Gastrocnemius medialis (tissue), 4 donors: ENCODE measurements around the gene PHACTR3. TPM values are rescaled to one million over a fixed set of nuclear protein-coding genes. Genes with fewer than 3 reads are reported as not detected.
"Not testable (repeated sequence)": the region's sequence is repeated elsewhere in the genome, so short reads cannot be mapped to it uniquely, and the experiment has no call there.

Experiments used
- ATAC-seq, 2 donors: fragments of 150-250 bp; one replicate each; pipeline ENCODE4 v1.9.1; 2016
- DNase-seq, 2 donors: peaks; one replicate each; pipeline ENCODE4 v3.0.0-alpha.2; 2019
- H3K27ac ChIP-seq, 4 donors: fragments of 200-600 bp; sonication (generic); 1 replicate in 1 of 4; 2 replicates in 3 of 4; pipeline ENCODE4 v1.5.1; 2016 to 2018; ENCODE audit warnings: mild to moderate bottlenecking in 2 of 4, moderate library complexity in 1 of 4
- H3K27me3 ChIP-seq, 3 donors: fragments of 200-600 bp; sonication (generic) in 2 of 3; 1 replicate in 1 of 3; 2 replicates in 2 of 3; pipeline versions ENCODE4 v1.5.1 to v1.6.0; 2016 to 2019; ENCODE audit warnings: mild to moderate bottlenecking in 1 of 3, moderate library complexity in 1 of 3
- H3K36me3 ChIP-seq, 2 donors: fragments of 200-600 bp; sonication (generic) in 1 of 2; one replicate each; pipeline ENCODE4 v1.5.1; 2017 to 2018
- H3K4me1 ChIP-seq, 2 donors: fragments of 200-600 bp; sonication (generic) in 1 of 2; one replicate each; pipeline ENCODE4 v1.5.1; 2016 to 2017; ENCODE audit warnings: mild to moderate bottlenecking in 2 of 2
- H3K4me3 ChIP-seq, 4 donors: fragments of 200-600 bp; sonication (generic) in 3 of 4; 1 replicate in 1 of 4; 2 replicates in 3 of 4; pipeline ENCODE4 v1.5.1; 2016 to 2019; ENCODE audit warnings: mild to moderate bottlenecking in 2 of 4
- H3K9me3 ChIP-seq, 3 donors: fragments of 200-600 bp; sonication (generic) in 2 of 3; 1 replicate in 1 of 3; 2 replicates in 2 of 3; pipeline ENCODE4 v1.5.1; 2016 to 2019
- CTCF ChIP-seq, 5 experiments: fragments of 450-650 bp in 3 of 5; fragments of 200-600 bp in 2 of 5; sonication (generic) in 2 of 5; IDR thresholded peaks in 4 of 5; conservative IDR thresholded peaks in 1 of 5; 1 replicate in 4 of 5; 2 replicates in 1 of 5; pipeline ENCODE4 v1.5.1; 2016 to 2019; ENCODE audit warnings: antibody characterized with exemption in 5 of 5, mild to moderate bottlenecking in 3 of 5, moderate library complexity in 3 of 5
- POLR2A ChIP-seq, 2 donors: fragments of 450-650 bp; IDR thresholded peaks; one replicate each; pipeline ENCODE4 v1.6.1; 2017; ENCODE audit warnings: antibody characterized with exemption in 2 of 2, mild to moderate bottlenecking in 2 of 2, moderate library complexity in 2 of 2
- in situ Hi-C, 4 donors: fragments of 200-750 bp; cut with MboI; loops; one replicate each; pipeline versions ENCODE4 v1.15.0 to v1.8.0; 2017; ENCODE audit warnings: low sequenced_read_pairs in 4 of 4
- intact Hi-C: fragments of 100-400 bp; cut with DNase I; formaldehyde crosslinking; loops from one replicate; pipeline ENCODE4 v1.15.1; 2023; ENCODE audit warnings: low total_unique reads
- total RNA-seq, 4 donors: library from RNA; depleted of rRNA; stranded (reverse); fragments of >200 nt; gene quantifications; one replicate each; pipeline versions ENCODE4 v1.1.0 to v1.2.3, GENCODE V29; 2016

Gene PHACTR3
- total RNA-seq, 4 donors from 2014 or later, result 0.24 to 1.1 (median 0.59) TPM; not detected in 1

DNA sequence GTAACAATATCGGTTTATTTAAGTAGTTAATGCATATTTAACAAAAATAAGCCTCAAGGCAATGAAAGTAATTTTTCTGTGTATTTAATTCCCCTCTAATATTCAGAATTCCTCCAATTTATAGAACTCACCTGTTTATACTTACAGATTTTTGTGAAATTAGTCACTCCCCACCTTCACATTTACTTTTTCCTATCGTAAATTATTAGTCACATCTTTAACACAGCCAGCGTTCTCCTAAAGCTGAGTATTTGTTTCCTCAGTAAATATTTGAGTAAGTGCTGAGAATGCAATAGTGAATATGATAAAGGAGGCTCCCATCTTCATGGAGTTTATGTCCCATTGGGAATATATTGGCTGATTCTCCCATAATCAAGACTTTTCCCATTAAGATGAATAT is 241.1 kb downstream of the PHACTR3 start:
- Histone ChIP-seq H3K27ac (no peak overlapping the region), H3K36me3 (no peaks in the 10 kb centered on the region), H3K9me3 (no peaks in the 10 kb centered on the region), H3K27me3 (no peaks in the 10 kb centered on the region), H3K4me3 (no peak overlapping the region), H3K4me1 (no peaks in the 10 kb centered on the region)
- intact Hi-C loops (no loop called here), in situ Hi-C loops (no loop called here)
- TF ChIP-seq POLR2A (IDR thresholded peaks at IDR 0.05), result no peak
- TF ChIP-seq CTCF (IDR thresholded peaks at IDR 0.05 in 4 of 5, conservative IDR thresholded peaks at IDR 0.05 in 1 of 5), result no peak
- DNase-seq (no peak), ATAC-seq (no peak)

GRCh38 chr20:59848182-59848581 is 243.8 kb downstream of the PHACTR3 start:
- TF ChIP-seq POLR2A (IDR thresholded peaks at IDR 0.05) (no peak), CTCF (IDR thresholded peaks at IDR 0.05 in 4 of 5, conservative IDR thresholded peaks at IDR 0.05 in 1 of 5) (no peak)
- no peaks in the 10 kb centered on the region for H3K36me3 ChIP-seq
- ATAC-seq (no peak), DNase-seq (no peak)
- no peak overlapping the region for H3K4me3 ChIP-seq
- no peaks in the 10 kb centered on the region for H3K4me1 ChIP-seq
- H3K27me3 ChIP-seq, result no peaks in the 10 kb centered on the region
- H3K27ac ChIP-seq, result no peak overlapping the region
- intact Hi-C loops, result no loop called here
- H3K9me3 ChIP-seq, result no peaks in the 10 kb centered on the region
- in situ Hi-C loops, result no loop called here

GRCh38 chr20:59850018-59850641 is 245.8 kb downstream of the PHACTR3 start:
- H3K4me3 ChIP-seq, result no peak overlapping the region
- H3K36me3 ChIP-seq, result no peaks in the 10 kb centered on the region
- H3K4me1 ChIP-seq, result no peaks in the 10 kb centered on the region
- H3K27me3 ChIP-seq, result no peaks in the 10 kb centered on the region
- DNase-seq (no peak), ATAC-seq (no peak)
- TF ChIP-seq POLR2A (IDR thresholded peaks at IDR 0.05) (no peak), CTCF (IDR thresholded peaks at IDR 0.05 in 4 of 5, conservative IDR thresholded peaks at IDR 0.05 in 1 of 5) (peak; percentile 9 to 57 (median 29))
- no peaks in the 10 kb centered on the region for H3K9me3 ChIP-seq
- intact Hi-C loops, result loop anchor here (1.0 kb wide), 1 partner anchor 67 kb away; no protein-coding TSS in a partner anchor
- in situ Hi-C loops, result loop anchor here in 1 of 4 donors (5.0 kb wide), 1 partner anchor 58 kb away; no protein-coding TSS in a partner anchor
- no peak overlapping the region for H3K27ac ChIP-seq

DNA sequence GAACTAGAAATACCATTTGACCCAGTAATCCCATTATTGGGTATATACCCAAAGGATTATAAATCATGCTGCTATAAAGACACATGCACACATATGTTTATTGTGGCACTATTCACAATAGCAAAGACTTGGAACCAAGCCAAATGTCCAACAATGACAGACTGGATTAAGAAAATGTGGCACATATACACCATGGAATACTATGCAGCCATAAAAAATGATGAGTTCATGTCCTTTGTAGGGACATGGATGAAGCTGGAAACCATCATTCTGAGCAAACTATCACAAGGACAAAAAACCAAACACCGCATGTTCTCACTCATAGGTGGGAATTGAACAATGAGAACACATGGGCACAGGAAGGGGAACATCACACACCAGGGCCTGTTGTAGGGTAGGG is 252.2 kb downstream of the PHACTR3 start:
- in situ Hi-C loops, H3K27ac ChIP-seq, H3K27me3 ChIP-seq, H3K4me1 ChIP-seq, ATAC-seq, H3K4me3 ChIP-seq, H3K9me3 ChIP-seq, H3K36me3 ChIP-seq, DNase-seq, intact Hi-C loops: not testable (repeated sequence)

DNA sequence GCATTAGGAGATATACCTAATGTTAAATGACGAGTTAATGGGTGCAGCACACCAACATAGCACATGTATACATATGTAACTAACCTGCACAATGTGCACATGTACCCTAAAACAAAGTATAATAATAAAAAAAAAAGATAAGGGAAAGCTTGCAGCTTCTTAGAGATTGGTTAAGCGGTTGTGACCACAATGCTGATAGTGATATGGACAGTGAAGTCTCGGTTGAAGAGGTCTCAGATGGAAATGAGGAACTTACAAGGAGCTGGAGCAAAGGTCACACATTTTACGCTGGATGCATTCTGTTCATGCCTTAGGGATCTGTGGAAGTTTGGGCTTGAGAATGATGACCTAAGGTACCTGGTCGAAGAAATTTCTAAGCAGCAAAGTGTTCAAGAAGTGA is 252.6 kb downstream of the PHACTR3 start:
- DNase-seq, H3K4me1 ChIP-seq, H3K9me3 ChIP-seq, H3K27ac ChIP-seq, H3K4me3 ChIP-seq, H3K36me3 ChIP-seq, in situ Hi-C loops, intact Hi-C loops, H3K27me3 ChIP-seq, ATAC-seq: not testable (repeated sequence)

- H3K9me3 ChIP-seq, result no peaks in the 10 kb centered on the region
- H3K36me3 ChIP-seq, result no peaks in the 10 kb centered on the region
- ATAC-seq, result no peak
- no peaks in the 10 kb centered on the region for H3K27me3 ChIP-seq
- H3K4me1 ChIP-seq, result peaks cover 0 to 3% of the 10 kb centered on the region in 2 donors
- no peak overlapping the region for H3K4me3 ChIP-seq
- H3K27ac ChIP-seq, result no peak overlapping the region
- no peak for DNase-seq
- no peak for TF ChIP-seq CTCF (IDR thresholded peaks at IDR 0.05 in 4 of 5, conservative IDR thresholded peaks at IDR 0.05 in 1 of 5)
- TF ChIP-seq POLR2A (IDR thresholded peaks at IDR 0.05), result no peak
- intact Hi-C loops, result no loop called here
- in situ Hi-C loops, result no loop called here
These were observed 253.6 kb downstream of the PHACTR3 start for GRCh38 chr20:59857966-59858365.
